Measurements from ENCODE around the gene MGP. TPM values are rescaled to one million over a fixed set of nuclear protein-coding genes. Genes with fewer than 3 reads are reported as not detected.

MGP gene
- polyA plus RNA-seq (2013, experiment 1 of 2) = 2.8 TPM
- polyA plus RNA-seq (2013, experiment 2 of 2) = 1.7 TPM

DNA sequence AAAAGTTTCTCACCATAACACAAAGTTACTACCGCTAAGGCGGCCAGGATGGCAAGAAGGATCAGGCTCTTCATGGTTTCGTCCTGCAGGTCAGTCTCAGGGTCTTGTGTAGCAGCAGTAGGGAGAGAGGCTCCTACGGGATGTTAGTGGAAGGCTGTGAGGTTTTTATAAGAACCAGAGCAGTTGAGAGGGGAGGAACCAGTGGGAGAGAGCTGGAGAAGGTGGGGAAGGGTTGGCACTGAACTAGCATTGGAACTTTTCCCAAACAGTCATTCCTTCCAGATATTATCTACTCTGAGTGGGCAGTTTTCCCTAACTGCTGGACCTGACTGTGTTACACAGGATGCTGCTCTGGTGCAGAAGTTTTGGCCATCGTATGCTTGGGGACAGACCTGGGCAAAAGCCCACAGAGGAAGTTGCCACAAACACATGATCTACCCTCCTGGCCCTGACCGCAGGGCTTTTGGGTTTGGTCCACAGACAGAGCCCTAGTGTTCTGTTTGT is at the start of gene MGP:
Gene MGP (minus strand): TSS at position 137 of the 504 bp plus-strand sequence. CDS start 63 bp downstream, at position 74.
- no peaks in the 10 kb centered on the region for H3K36me3 ChIP-seq (ENCODE audit: control insufficient read depth, insufficient read depth, low read length)
- no peak within 1 kb of the TSS for H3K27ac ChIP-seq (ENCODE audit: low read depth, low read length, severe bottlenecking)
- WGBS, 2 experiments (ENCODE audit: insufficient coverage in 2 of 2) = 90 to 93% methylated on average over 3 of the region's 6 CpGs
- H3K4me1 ChIP-seq (ENCODE audit: control insufficient read depth, insufficient read depth, low read length, poor library complexity, severe bottlenecking) = no peaks in the 10 kb centered on the region
- H3K9me3 ChIP-seq (ENCODE audit: control insufficient read depth, low read length) = no peaks in the 10 kb centered on the region
- no peak within 1 kb of the TSS for H3K4me3 ChIP-seq (ENCODE audit: extremely low read depth, insufficient read depth, low read length, poor library complexity, severe bottlenecking)

DNA sequence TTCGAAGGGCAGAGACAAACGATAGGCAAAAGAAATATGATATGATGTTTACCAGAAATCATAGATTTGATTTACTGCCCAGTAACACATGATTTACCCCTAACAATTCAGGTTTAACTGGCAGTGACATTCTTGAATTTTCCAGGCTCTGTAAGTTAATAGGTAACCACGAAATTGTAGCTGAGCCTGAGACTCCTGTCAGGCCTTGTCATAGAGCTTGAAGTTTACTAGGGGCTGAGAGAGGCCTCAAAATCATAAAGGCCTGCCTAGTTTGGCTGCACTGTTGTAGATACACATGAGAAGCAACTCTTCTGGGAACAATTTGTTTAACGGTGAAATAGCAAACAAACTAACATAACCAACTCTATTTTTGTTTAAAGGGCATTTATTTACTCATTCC is 49.4 kb upstream of the MGP start:
- no peak overlapping the region for H3K4me3 ChIP-seq (ENCODE audit: extremely low read depth, insufficient read depth, low read length, poor library complexity, severe bottlenecking)
- no peak overlapping the region for H3K27ac ChIP-seq (ENCODE audit: low read depth, low read length, severe bottlenecking)
- 43 to 78% methylated on average over 1 of the region's 4 CpGs for WGBS, 2 experiments (ENCODE audit: insufficient coverage in 2 of 2)
- no peaks in the 10 kb centered on the region for H3K36me3 ChIP-seq (ENCODE audit: control insufficient read depth, insufficient read depth, low read length)
- H3K9me3 ChIP-seq (ENCODE audit: control insufficient read depth, low read length) = no peaks in the 10 kb centered on the region
- H3K4me1 ChIP-seq (ENCODE audit: control insufficient read depth, insufficient read depth, low read length, poor library complexity, severe bottlenecking) = peaks cover 14% of the 10 kb centered on the region

DNA sequence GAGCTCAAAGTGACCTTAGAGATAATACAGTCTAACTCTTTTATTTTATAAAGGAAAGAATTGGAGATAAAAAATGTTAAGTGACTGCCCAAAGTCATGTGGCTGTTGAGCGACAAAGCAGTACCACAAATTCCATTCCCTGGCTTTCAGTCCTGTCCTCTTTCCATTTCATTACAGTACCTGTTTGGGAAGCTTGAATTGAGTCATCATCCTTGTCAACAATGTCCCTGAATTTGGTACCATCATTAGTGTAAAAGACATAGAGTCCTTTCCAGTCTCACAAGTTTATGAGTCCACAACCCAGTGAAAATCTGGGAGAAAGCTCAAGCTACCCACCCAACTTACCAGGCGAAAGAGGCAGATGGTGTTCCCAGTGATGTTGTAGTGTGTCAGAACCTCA is 48.9 kb upstream of the MGP start:
- no peaks in the 10 kb centered on the region for H3K36me3 ChIP-seq (ENCODE audit: control insufficient read depth, insufficient read depth, low read length)
- WGBS, 2 experiments (ENCODE audit: insufficient coverage in 2 of 2) = 89 to 100% methylated on average over 1 of the region's 2 CpGs
- no peak overlapping the region for H3K4me3 ChIP-seq (ENCODE audit: extremely low read depth, insufficient read depth, low read length, poor library complexity, severe bottlenecking)
- H3K27ac ChIP-seq (ENCODE audit: low read depth, low read length, severe bottlenecking) = no peak overlapping the region
- H3K4me1 ChIP-seq (ENCODE audit: control insufficient read depth, insufficient read depth, low read length, poor library complexity, severe bottlenecking) = peaks cover 14% of the 10 kb centered on the region
- H3K9me3 ChIP-seq (ENCODE audit: control insufficient read depth, low read length) = no peaks in the 10 kb centered on the region

DNA sequence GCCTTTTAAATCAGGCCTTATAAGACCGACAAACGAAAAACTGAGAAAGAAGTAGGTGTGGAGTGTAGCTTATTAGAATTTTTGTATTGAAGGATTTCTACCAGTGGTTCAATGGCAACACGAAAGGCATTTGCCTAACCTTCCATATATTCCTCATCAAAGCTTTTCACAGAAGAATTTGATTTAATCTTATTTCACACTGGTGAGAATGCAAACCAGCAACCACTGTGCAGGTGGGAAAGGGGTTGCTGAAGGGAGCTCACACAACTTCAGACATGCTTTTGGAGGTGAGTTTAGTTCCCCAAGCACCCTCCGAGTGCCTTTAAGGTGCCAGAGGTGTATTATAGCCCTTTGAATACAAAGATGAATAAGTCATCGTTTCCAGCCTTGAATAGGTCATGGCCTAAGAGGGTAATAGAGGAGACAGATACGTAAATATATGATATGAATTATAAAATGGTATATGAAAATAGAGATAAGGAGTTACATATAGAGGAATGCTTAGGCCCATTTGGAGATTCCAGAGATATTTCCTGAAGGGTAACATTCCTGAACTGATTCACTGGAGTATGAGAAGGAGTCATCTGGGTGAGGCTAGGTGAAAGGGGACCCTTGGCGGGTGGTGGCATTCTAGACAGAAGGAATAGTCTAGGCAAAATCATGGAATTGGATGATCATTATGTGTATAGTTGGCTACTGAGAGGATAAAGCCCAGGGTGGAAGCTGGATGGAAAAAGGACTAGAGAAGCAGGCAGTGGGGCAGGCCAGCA is 46.3 kb upstream of the MGP start:
- no peaks in the 10 kb centered on the region for H3K9me3 ChIP-seq (ENCODE audit: control insufficient read depth, low read length)
- H3K4me3 ChIP-seq (ENCODE audit: extremely low read depth, insufficient read depth, low read length, poor library complexity, severe bottlenecking) = no peak overlapping the region
- H3K27ac ChIP-seq (ENCODE audit: low read depth, low read length, severe bottlenecking) = no peak overlapping the region
- no peaks in the 10 kb centered on the region for H3K36me3 ChIP-seq (ENCODE audit: control insufficient read depth, insufficient read depth, low read length)
- peaks cover 18% of the 10 kb centered on the region for H3K4me1 ChIP-seq (ENCODE audit: control insufficient read depth, insufficient read depth, low read length, poor library complexity, severe bottlenecking)
- WGBS, 2 experiments (ENCODE audit: insufficient coverage in 2 of 2) = 90 to 96% methylated on average over 3 to 4 of the region's 7 CpGs

DNA sequence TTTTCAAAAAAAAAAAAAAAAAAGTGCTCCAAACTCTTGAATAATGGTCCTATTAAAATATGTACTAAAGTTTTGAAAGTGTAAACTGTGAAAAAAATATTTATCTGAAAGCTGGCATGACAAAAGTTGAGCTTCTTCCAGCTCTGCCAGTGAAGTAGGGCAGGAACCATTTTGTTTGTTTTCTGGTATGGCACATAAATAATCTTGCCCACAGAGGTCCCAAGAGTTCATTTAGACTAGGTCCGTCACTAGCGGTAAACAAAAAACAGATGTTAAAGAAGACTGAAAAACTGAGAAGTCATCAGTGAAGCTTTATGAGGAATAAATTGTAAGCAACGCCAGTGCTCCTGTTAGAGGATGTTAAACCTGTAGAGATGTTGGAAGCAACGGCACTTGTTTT is 45.7 kb upstream of the MGP start:
- 96 to 97% methylated on average over 4 of the region's 4 CpGs for WGBS, 2 experiments (ENCODE audit: insufficient coverage in 2 of 2)
- Histone ChIP-seq H3K4me3 (ENCODE audit: extremely low read depth, insufficient read depth, low read length, poor library complexity, severe bottlenecking) (no peak overlapping the region), H3K9me3 (ENCODE audit: control insufficient read depth, low read length) (no peaks in the 10 kb centered on the region), H3K36me3 (ENCODE audit: control insufficient read depth, insufficient read depth, low read length) (no peaks in the 10 kb centered on the region), H3K4me1 (ENCODE audit: control insufficient read depth, insufficient read depth, low read length, poor library complexity, severe bottlenecking) (peaks cover 12% of the 10 kb centered on the region), H3K27ac (ENCODE audit: low read depth, low read length, severe bottlenecking) (no peak overlapping the region)

DNA sequence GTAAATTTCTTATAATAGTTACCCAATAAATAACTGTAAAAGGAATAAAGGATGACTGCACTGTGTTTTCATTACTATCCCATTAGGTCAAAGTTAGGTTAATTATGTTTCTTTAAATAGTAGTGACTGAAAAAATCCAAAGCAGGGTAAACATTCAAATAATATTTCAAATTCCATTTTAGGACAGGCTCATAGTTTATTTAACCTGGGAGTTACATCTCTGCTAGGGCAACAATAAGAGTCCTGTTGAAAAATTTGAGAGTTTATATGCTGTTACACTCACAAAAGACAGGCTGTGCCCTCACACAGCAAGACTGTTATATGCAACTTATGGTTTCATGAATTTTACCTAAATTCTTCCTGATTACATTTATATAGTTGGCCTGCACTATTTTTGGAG is 44.6 kb upstream of the MGP start:
- no peaks in the 10 kb centered on the region for H3K9me3 ChIP-seq (ENCODE audit: control insufficient read depth, low read length)
- H3K4me3 ChIP-seq (ENCODE audit: extremely low read depth, insufficient read depth, low read length, poor library complexity, severe bottlenecking) = no peak overlapping the region
- H3K27ac ChIP-seq (ENCODE audit: low read depth, low read length, severe bottlenecking) = no peak overlapping the region
- H3K4me1 ChIP-seq (ENCODE audit: control insufficient read depth, insufficient read depth, low read length, poor library complexity, severe bottlenecking) = peaks cover 8% of the 10 kb centered on the region
- H3K36me3 ChIP-seq (ENCODE audit: control insufficient read depth, insufficient read depth, low read length) = no peaks in the 10 kb centered on the region

DNA sequence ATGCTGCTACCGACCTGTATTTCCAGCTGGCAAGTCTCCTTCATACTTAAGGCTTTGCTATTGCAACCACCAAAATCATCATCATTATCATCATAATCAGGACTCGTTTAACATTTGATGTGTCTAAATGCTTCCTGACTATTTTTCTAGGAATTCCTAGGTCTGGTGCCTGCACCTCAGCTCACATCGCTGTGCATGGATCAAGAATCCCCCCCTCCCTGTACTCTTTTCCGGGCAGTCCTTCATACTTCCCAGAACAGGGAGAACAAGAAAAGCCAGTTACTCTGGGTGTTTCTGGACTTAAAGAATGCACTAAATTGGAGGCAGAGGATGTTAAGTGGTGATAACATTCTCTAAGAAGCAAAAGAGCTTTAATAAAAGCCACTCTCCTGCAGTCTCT is 43.3 kb upstream of the MGP start:
- 78 to 85% methylated on average over 3 of the region's 4 CpGs for WGBS, 2 experiments (ENCODE audit: insufficient coverage in 2 of 2)
- H3K9me3 ChIP-seq (ENCODE audit: control insufficient read depth, low read length) = no peaks in the 10 kb centered on the region

DNA sequence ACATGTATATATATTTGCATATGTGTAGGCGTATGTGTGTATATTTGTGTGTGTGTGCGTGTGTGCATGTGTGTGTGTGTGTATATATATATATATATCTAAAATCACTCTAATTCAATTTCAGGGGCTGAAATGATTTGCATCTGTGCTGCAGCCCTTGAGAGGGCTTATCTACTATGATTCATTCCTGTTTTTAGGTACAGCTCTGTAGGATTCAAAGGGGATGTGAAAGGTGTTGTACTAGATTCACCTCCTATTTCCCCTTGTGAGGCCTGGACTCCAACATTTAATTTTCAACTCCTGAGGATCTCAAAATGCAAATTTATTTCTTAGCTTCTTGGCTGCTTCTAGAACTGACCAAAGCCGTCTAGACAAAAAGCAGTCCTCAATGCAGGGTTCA is 41.6 kb upstream of the MGP start:
- Histone ChIP-seq H3K4me1 (ENCODE audit: control insufficient read depth, insufficient read depth, low read length, poor library complexity, severe bottlenecking) (peaks cover 8% of the 10 kb centered on the region), H3K27ac (ENCODE audit: low read depth, low read length, severe bottlenecking) (no peak overlapping the region), H3K36me3 (ENCODE audit: control insufficient read depth, insufficient read depth, low read length) (no peaks in the 10 kb centered on the region), H3K9me3 (ENCODE audit: control insufficient read depth, low read length) (no peaks in the 10 kb centered on the region), H3K4me3 (ENCODE audit: extremely low read depth, insufficient read depth, low read length, poor library complexity, severe bottlenecking) (no peak overlapping the region)
- 75 to 91% methylated on average over 1 of the region's 3 CpGs for WGBS, 2 experiments (ENCODE audit: insufficient coverage in 2 of 2)

More for the DNA sequence above, 43.3 kb upstream of the MGP start:
- no peak overlapping the region for H3K4me3 ChIP-seq (ENCODE audit: extremely low read depth, insufficient read depth, low read length, poor library complexity, severe bottlenecking)
- no peaks in the 10 kb centered on the region for H3K36me3 ChIP-seq (ENCODE audit: control insufficient read depth, insufficient read depth, low read length)
- H3K27ac ChIP-seq (ENCODE audit: low read depth, low read length, severe bottlenecking) = peak overlapping the region; percentile 64
- peaks cover 8% of the 10 kb centered on the region for H3K4me1 ChIP-seq (ENCODE audit: control insufficient read depth, insufficient read depth, low read length, poor library complexity, severe bottlenecking)

DNA sequence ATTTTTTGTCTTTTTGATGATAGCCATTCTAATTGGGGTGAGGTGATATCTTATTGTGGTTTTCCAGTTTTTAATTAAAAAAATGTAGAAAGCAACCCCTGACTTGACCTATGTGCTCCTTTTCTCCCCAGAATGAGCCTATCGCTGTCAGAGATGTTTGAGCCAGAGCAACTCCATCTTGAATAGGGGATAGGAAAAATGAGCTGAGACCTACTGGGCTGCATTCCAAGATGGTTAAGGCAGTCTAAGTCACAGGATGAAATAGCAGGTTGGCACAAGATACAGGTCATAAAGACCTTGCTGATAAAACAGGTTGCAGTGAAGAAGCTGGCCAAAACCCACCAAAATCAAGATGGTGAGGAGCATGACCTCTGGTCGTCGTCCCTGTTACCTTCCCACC is 38.9 kb upstream of the MGP start:
- Histone ChIP-seq H3K4me1 (ENCODE audit: control insufficient read depth, insufficient read depth, low read length, poor library complexity, severe bottlenecking) (peaks cover 8% of the 10 kb centered on the region), H3K9me3 (ENCODE audit: control insufficient read depth, low read length) (no peaks in the 10 kb centered on the region), H3K27ac (ENCODE audit: low read depth, low read length, severe bottlenecking) (no peak overlapping the region), H3K4me3 (ENCODE audit: extremely low read depth, insufficient read depth, low read length, poor library complexity, severe bottlenecking) (no peak overlapping the region), H3K36me3 (ENCODE audit: control insufficient read depth, insufficient read depth, low read length) (no peaks in the 10 kb centered on the region)
- WGBS, 2 experiments (ENCODE audit: insufficient coverage in 2 of 2) = 83% methylated on average over 3 of the region's 3 CpGs; no CpG with 5 or more reads in 1 of the 2 experiments

DNA sequence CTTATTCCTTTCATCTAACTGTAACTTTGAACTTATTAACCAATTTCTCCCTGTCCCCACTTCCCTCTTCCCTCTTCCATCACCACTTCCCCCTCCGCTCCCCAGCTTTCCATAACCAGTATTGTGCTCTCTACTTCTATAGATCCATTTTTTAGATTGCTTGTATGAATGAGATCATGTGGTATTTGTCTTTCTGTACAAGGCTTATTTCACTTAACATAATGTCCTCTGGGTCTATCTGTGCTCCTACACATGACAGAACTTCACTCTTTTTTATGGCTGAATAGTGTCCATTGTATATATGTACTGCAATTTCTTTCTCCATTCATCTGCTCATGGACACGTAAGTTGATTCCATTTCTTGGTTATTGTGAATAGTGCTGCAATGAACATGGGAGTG is 38.3 kb upstream of the MGP start:
- Histone ChIP-seq H3K9me3 (ENCODE audit: control insufficient read depth, low read length) (no peaks in the 10 kb centered on the region), H3K36me3 (ENCODE audit: control insufficient read depth, insufficient read depth, low read length) (no peaks in the 10 kb centered on the region), H3K4me1 (ENCODE audit: control insufficient read depth, insufficient read depth, low read length, poor library complexity, severe bottlenecking) (peaks cover 4% of the 10 kb centered on the region), H3K4me3 (ENCODE audit: extremely low read depth, insufficient read depth, low read length, poor library complexity, severe bottlenecking) (no peak overlapping the region), H3K27ac (ENCODE audit: low read depth, low read length, severe bottlenecking) (no peak overlapping the region)
- 100% methylated on average over 1 of the region's 2 CpGs; no CpG with 5 or more reads in 1 of the 2 experiments for WGBS, 2 experiments (ENCODE audit: insufficient coverage in 2 of 2)

DNA sequence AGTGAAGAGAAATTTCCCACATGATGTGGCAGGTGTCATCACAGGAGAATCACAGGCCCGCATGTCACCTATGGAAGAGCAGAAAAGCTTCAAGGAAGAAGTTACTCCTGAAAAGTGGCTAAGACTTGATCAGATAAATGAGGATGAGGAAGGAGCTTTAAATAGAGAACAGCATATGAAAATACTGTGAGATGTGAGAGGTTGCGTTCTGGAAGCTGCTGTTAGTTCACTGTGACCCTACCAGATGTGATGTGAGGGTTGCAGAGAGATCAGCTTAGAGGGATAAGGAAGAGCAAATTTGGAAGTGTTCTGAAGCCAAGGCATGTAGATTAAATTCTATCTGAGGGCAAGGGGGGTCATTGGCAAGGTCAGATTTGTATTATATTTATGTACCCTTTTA is 35.6 kb upstream of the MGP start:
- WGBS, 2 experiments (ENCODE audit: insufficient coverage in 2 of 2) = 93 to 96% methylated on average over 2 of the region's 2 CpGs
- H3K36me3 ChIP-seq (ENCODE audit: control insufficient read depth, insufficient read depth, low read length) = no peaks in the 10 kb centered on the region
- no peaks in the 10 kb centered on the region for H3K9me3 ChIP-seq (ENCODE audit: control insufficient read depth, low read length)
- H3K27ac ChIP-seq (ENCODE audit: low read depth, low read length, severe bottlenecking) = no peak overlapping the region
- no peak overlapping the region for H3K4me3 ChIP-seq (ENCODE audit: extremely low read depth, insufficient read depth, low read length, poor library complexity, severe bottlenecking)
- H3K4me1 ChIP-seq (ENCODE audit: control insufficient read depth, insufficient read depth, low read length, poor library complexity, severe bottlenecking) = no peaks in the 10 kb centered on the region
